ENCODE measurements around the gene SOX15. TPM values are rescaled to one million over a fixed set of nuclear protein-coding genes. Genes with fewer than 3 reads are reported as not detected.

Gene SOX15
- total and polyA plus RNA-seq, 2 of the 13 experiments (the other 11 are each of a cell fraction or from before 2014, with no cell fraction given): 0.07 to 0.18 TPM

DNA sequence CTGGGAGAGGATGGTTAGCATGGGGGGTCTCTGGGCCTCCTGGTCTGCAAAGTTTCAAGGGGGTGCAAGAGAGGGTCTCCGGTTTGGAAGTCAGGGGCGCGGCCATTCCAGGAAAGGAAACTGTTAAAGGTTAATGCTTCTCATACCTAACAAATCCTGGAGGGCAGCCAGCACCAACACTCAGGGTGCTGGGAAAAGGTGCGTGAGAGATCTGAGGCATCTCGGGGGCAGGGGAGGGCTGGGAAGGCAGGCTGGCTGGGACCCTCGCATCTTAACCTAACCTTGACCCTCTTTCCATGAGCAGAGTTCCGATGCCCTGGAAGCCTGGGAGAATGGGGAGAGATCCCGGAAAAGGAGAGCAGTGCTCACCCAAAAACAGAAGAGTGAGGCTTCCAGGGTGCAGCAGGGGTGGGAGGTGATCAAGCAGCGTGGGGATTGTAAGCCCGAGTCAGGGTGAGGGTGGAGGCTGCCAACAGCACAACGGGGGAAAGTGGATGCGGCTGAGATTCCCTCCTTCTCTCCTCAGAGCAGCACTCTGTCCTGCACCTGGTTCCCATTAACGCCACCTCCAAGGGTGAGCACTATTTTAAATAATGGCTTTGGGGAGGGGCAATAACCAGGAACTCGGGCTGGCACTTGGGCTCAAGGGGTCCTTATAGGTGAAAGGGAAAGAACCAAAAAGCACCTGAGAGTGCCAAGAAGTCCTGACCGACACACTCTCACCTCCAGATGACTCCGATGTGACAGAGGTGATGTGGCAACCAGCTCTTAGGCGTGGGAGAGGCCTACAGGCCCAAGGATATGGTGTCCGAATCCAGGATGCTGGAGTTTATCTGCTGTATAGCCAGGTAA lies 30.3 kb downstream of the SOX15 start (continued):
- TF ChIP-seq ZNF224 (CRISPR knock-in tag; IDR thresholded peaks at IDR 0.05): no peak

DNA sequence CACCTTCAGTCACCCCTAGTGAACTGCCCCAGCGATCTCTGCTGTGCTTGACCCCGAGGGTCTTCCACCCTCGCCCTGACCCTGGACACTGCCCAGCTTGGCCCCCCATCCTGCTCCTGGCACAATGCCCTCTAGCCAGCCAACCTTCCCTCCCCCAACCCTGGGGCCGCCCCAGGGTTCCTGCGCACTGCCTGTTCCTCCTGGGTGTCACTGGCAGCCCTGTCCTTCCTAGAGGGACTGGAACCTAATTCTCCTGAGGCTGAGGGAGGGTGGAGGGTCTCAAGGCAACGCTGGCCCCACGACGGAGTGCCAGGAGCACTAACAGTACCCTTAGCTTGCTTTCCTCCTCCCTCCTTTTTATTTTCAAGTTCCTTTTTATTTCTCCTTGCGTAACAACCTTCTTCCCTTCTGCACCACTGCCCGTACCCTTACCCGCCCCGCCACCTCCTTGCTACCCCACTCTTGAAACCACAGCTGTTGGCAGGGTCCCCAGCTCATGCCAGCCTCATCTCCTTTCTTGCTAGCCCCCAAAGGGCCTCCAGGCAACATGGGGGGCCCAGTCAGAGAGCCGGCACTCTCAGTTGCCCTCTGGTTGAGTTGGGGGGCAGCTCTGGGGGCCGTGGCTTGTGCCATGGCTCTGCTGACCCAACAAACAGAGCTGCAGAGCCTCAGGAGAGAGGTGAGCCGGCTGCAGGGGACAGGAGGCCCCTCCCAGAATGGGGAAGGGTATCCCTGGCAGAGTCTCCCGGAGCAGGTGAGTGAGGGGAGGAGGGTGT lies 31.2 kb downstream of the SOX15 start, which contains the start of gene TNFSF13:
TNFSF13 (plus strand) TSS at position 207 of the 776 bp plus-strand sequence; CDS start at position 497, 290 bp downstream.
- BruUV-seq (replicated peaks): no TSS peak
- TF ChIP-seq ZSCAN25 (CRISPR knock-in tag; IDR thresholded peaks at IDR 0.05): no peak
- TF ChIP-seq, protein P1, sequence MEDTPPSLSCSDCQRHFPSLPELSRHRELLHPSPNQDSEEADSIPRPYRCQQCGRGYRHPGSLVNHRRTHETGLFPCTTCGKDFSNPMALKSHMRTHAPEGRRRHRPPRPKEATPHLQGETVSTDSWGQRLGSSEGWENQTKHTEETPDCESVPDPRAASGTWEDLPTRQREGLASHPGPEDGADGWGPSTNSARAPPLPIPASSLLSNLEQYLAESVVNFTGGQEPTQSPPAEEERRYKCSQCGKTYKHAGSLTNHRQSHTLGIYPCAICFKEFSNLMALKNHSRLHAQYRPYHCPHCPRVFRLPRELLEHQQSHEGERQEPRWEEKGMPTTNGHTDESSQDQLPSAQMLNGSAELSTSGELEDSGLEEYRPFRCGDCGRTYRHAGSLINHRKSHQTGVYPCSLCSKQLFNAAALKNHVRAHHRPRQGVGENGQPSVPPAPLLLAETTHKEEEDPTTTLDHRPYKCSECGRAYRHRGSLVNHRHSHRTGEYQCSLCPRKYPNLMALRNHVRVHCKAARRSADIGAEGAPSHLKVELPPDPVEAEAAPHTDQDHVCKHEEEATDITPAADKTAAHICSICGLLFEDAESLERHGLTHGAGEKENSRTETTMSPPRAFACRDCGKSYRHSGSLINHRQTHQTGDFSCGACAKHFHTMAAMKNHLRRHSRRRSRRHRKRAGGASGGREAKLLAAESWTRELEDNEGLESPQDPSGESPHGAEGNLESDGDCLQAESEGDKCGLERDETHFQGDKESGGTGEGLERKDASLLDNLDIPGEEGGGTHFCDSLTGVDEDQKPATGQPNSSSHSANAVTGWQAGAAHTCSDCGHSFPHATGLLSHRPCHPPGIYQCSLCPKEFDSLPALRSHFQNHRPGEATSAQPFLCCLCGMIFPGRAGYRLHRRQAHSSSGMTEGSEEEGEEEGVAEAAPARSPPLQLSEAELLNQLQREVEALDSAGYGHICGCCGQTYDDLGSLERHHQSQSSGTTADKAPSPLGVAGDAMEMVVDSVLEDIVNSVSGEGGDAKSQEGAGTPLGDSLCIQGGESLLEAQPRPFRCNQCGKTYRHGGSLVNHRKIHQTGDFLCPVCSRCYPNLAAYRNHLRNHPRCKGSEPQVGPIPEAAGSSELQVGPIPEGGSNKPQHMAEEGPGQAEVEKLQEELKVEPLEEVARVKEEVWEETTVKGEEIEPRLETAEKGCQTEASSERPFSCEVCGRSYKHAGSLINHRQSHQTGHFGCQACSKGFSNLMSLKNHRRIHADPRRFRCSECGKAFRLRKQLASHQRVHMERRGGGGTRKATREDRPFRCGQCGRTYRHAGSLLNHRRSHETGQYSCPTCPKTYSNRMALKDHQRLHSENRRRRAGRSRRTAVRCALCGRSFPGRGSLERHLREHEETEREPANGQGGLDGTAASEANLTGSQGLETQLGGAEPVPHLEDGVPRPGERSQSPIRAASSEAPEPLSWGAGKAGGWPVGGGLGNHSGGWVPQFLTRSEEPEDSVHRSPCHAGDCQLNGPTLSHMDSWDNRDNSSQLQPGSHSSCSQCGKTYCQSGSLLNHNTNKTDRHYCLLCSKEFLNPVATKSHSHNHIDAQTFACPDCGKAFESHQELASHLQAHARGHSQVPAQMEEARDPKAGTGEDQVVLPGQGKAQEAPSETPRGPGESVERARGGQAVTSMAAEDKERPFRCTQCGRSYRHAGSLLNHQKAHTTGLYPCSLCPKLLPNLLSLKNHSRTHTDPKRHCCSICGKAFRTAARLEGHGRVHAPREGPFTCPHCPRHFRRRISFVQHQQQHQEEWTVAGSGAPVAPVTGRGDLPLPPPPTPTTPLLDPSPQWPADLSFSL (CRISPR knock-in tag; IDR thresholded peaks at IDR 0.05): 0 out of 2 replicates have a peak, but pooled peaks have one; percentile 29
- TF ChIP-seq KDM5B (CRISPR knock-in tag; IDR thresholded peaks at IDR 0.05; ENCODE audit: borderline replicate concordance): 0 out of 2 replicates have a peak, but pooled peaks have one; percentile 4
- peak; percentile 19 for TF ChIP-seq SRSF1 (optimal IDR thresholded peaks at IDR 0.05; ENCODE audit: low read depth, low read length)
- TF ChIP-seq PCBP2 (optimal IDR thresholded peaks at IDR 0.05; ENCODE audit: low read depth, low read length, poor library complexity, severe bottlenecking): peak; percentile 19
- in situ Hi-C loops (cut with HindIII; ENCODE audit: extremely low pct_ligation_motif_present, low pct_unique_long_range_greater_than_20kb) (loop anchor here (5.0 kb wide), 1 partner anchor 46 kb away; no protein-coding TSS in a partner anchor), intact Hi-C loops (cut with micrococcal nuclease; ENCODE audit: unreplicated experiment) (no loop called here)
- Histone ChIP-seq H3K36me3 (replicated peaks in 1 of 2; ENCODE audit: control insufficient read depth in 1 of 2, insufficient read depth in 2 of 2, low read length in 2 of 2) (peaks cover under 1% of the 10 kb centered on the region in 2 experiments; a peak in 3 of 5 replicates), H3K27me3 (ENCODE audit: control insufficient read depth in 1 of 2, insufficient read depth in 2 of 2, low read length in 2 of 2) (no peaks in the 10 kb centered on the region; a peak in 1 of 5 replicates), H3K4me1 (ENCODE audit: insufficient read depth, low read length) (peaks cover 58% of the 10 kb centered on the region), H3K27ac (ENCODE audit: extremely low read length, insufficient read depth, low read length) (peak within 1 kb of the TSS; percentile 55), H2AFZ (ENCODE audit: low read length) (no peak within 1 kb of the TSS), H3K9me3 (ENCODE audit: low read length) (no peaks in the 10 kb centered on the region), H4K20me1 (ENCODE audit: insufficient read depth, low read length) (no peaks in the 10 kb centered on the region), H3K9ac (ENCODE audit: insufficient read depth, low read depth, low read length) (peak within 1 kb of the TSS; percentile 67), H3K4me3 (replicated peaks in 1 of 3; ENCODE audit: insufficient read depth in 1 of 3, low read depth in 2 of 3, low read length in 3 of 3) (peak within 1 kb of the TSS; percentile 51 to 92 (median 58)), H3K79me2 (ENCODE audit: insufficient read depth, low read length) (peaks cover 17% of the 10 kb centered on the region), H3K4me2 (ENCODE audit: low read depth, low read length) (peak within 1 kb of the TSS; percentile 91)
- DNase-seq (ENCODE audit: low spot score) (no peak), FAIRE-seq (no peak), ATAC-seq (no peak)
- 55% methylated on average over 14 of the region's 16 CpGs for WGBS (ENCODE audit: low lambda C conversion rate)
- CTCF ChIA-PET (ENCODE audit: low intra/inter-chr PET ratio, low total read pairs): interaction anchor here (3.3 kb wide), 1 partner anchor 35 kb away, joined by 27 read pairs; no protein-coding TSS in a partner anchor
- POLR2A ChIA-PET: interaction anchor here (1.0 to 4.8 kb wide), 8 partner anchors 10 to 155 kb away, joined by 3 to 33 read pairs (median 8); partner anchors contain the start of genes MPDU1, TMEM256, TNFSF12 and TP53

Data from HepG2 (cell line).